NB4 (cell line): ENCODE data around the gene KCNMB3.

Experiments used
- MAX ChIP-seq: IDR thresholded peaks from 2 replicates; pipeline ENCODE4 v1.6.1; 2011; ENCODE audit warnings: low read depth, low read length
- MYC ChIP-seq: IDR thresholded peaks from 2 replicates; pipeline ENCODE4 v1.6.1; 2011; ENCODE audit warnings: low read depth, low read length
- POLR2A ChIP-seq: IDR thresholded peaks from 2 replicates; pipeline ENCODE4 v1.6.1; 2011; ENCODE audit warnings: mild to moderate bottlenecking; ENCODE audit not compliant: insufficient read length; ENCODE audit errors: extremely low read depth
- TF ChIP-seq, protein P1 (sequence below): IDR thresholded peaks from one replicate; pipeline ENCODE4 v1.5.1; 2012; ENCODE audit warnings: low read depth, low read length

DNA sequence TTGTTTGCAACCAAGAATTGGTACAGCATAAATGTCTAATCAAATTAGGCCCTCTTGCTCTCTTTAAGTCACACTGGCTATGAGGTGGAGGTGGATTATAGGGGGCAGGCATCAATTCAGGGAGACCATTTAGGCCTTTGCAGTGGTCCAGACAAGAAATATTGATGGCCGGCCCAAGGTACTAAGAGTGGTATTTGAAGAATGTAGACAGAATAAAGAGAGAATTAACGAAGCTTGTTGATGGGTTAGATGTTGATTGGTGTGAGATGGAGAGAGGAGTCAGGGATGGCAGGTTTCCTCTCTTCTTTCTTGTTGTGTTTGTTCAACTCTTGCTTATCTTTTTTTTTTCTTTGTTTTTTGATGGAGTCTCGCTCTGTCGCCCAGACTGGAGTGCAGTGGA is 54.2 kb downstream of the KCNMB3 start:
- TF ChIP-seq MYC (no peak), POLR2A (no peak), MAX (no peak)
- TF ChIP-seq, protein P1, sequence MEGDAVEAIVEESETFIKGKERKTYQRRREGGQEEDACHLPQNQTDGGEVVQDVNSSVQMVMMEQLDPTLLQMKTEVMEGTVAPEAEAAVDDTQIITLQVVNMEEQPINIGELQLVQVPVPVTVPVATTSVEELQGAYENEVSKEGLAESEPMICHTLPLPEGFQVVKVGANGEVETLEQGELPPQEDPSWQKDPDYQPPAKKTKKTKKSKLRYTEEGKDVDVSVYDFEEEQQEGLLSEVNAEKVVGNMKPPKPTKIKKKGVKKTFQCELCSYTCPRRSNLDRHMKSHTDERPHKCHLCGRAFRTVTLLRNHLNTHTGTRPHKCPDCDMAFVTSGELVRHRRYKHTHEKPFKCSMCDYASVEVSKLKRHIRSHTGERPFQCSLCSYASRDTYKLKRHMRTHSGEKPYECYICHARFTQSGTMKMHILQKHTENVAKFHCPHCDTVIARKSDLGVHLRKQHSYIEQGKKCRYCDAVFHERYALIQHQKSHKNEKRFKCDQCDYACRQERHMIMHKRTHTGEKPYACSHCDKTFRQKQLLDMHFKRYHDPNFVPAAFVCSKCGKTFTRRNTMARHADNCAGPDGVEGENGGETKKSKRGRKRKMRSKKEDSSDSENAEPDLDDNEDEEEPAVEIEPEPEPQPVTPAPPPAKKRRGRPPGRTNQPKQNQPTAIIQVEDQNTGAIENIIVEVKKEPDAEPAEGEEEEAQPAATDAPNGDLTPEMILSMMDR = no peak
